PC-9 (cell line): ENCODE measurements around the gene GFAP. TPM values are rescaled to one million over a fixed set of nuclear protein-coding genes. Genes with fewer than 3 reads are reported as not detected.

Source experiments
- BruUV-seq: library from RNA; stranded (reverse); fragments of 400-500 nt; replicated peaks from 2 replicates; lab custom pipeline; 2021; lab: Mats Ljungman, UMichigan
- CTCF ChIA-PET: fragments of 300-600 bp; sonication (Branson Sonifier 250); formaldehyde crosslinking; loops from one replicate; lab custom pipeline; 2022; ENCODE audit warnings: antibody characterized with exemption; lab: Charles Lee
- POLR2A ChIA-PET: fragments of 300-600 bp; sonication (Branson Sonifier 250); formaldehyde crosslinking; loops from one replicate; lab custom pipeline; 2022; ENCODE audit warnings: antibody characterized with exemption; ENCODE audit not compliant: unreplicated experiment; lab: Charles Lee
- DNase-seq, 2 experiments: peaks; one replicate each; pipeline versions ENCODE4 v3.0.0 to v3.0.0-alpha.2; 2015 to 2022; ENCODE audit warnings: mixed read lengths in 1 of 2
- H2AFZ ChIP-seq: fragments of 200-600 bp; sonication (generic); 2 replicates; pipeline ENCODE4 v1.8.1; 2017; ENCODE audit warnings: antibody characterized with exemption
- H3F3A ChIP-seq: fragments of 200-600 bp; sonication (generic); 2 replicates; pipeline ENCODE4 v1.8.1; 2017; ENCODE audit warnings: antibody characterized with exemption, mild to moderate bottlenecking, low read depth; ENCODE audit not compliant: insufficient read depth
- H3K27ac ChIP-seq: fragments of 200-600 bp; sonication (generic); 2 replicates; pipeline ENCODE4 v1.6.1; 2016; ENCODE audit warnings: mixed run types
- H3K27me3 ChIP-seq: fragments of 200-600 bp; sonication (generic); 2 replicates; pipeline ENCODE4 v1.6.1; 2016; ENCODE audit warnings: low read depth, mixed run types; ENCODE audit not compliant: insufficient read depth
- H3K36me3 ChIP-seq: fragments of 200-600 bp; sonication (generic); 2 replicates; pipeline ENCODE4 v1.6.1; 2016; ENCODE audit warnings: low read depth, mixed run types
- H3K4me1 ChIP-seq: fragments of 200-600 bp; sonication (generic); replicated peaks from 2 replicates; pipeline ENCODE4 v1.6.1; 2016; ENCODE audit warnings: mixed run types; ENCODE audit not compliant: insufficient read depth
- H3K4me2 ChIP-seq: fragments of 200-600 bp; sonication (generic); 2 replicates; pipeline ENCODE4 v1.6.1; 2017; ENCODE audit warnings: mixed run types
- H3K4me3 ChIP-seq: fragments of 200-600 bp; sonication (generic); 2 replicates; pipeline ENCODE4 v1.6.1; 2016; ENCODE audit warnings: mixed run types
- H3K79me2 ChIP-seq: fragments of 200-600 bp; sonication (generic); 2 replicates; pipeline ENCODE4 v1.6.1; 2017; ENCODE audit warnings: low read depth, mixed run types
- H3K9me2 ChIP-seq: fragments of 200-600 bp; sonication (generic); 2 replicates; pipeline ENCODE4 v1.8.1; 2017; ENCODE audit warnings: mild to moderate bottlenecking; ENCODE audit not compliant: insufficient read depth
- H3K9me3 ChIP-seq: fragments of 200-600 bp; sonication (generic); 2 replicates; pipeline ENCODE4 v1.8.1; 2016; ENCODE audit warnings: low read depth; ENCODE audit not compliant: insufficient read depth
- H4K20me1 ChIP-seq: fragments of 200-600 bp; sonication (generic); 2 replicates; pipeline ENCODE4 v1.8.1; 2017; ENCODE audit not compliant: insufficient read depth
- CTCF ChIP-seq: fragments of 200-600 bp; sonication (generic); conservative IDR thresholded peaks from 2 replicates; pipeline ENCODE4 v1.6.1; 2017; ENCODE audit warnings: mixed run types, antibody characterized with exemption, mild to moderate bottlenecking, moderate library complexity
- EZH2 ChIP-seq: fragments of 200-600 bp; sonication (generic); IDR thresholded peaks from 2 replicates; pipeline ENCODE4 v1.8.0; 2017; ENCODE audit warnings: antibody characterized with exemption, low read depth
- intact Hi-C: fragments of 100-400 bp; cut with micrococcal nuclease; formaldehyde crosslinking; loops from one replicate; pipeline ENCODE4 v1.10.0; 2022; ENCODE audit not compliant: unreplicated experiment
- total RNA-seq: library from RNA; stranded (reverse); gene quantifications from 2 replicates; pipeline ENCODE4 v1.2.3, GENCODE V29; 2021

GFAP gene
- total RNA-seq, 1 experiment from 2014 or later, result not detected

- Histone ChIP-seq H3F3A (peaks cover 37% of the 10 kb centered on the region), H3K36me3 (no peaks in the 10 kb centered on the region), H3K9me2 (no peaks in the 10 kb centered on the region), H2AFZ (no peak overlapping the region), H3K27me3 (no peaks in the 10 kb centered on the region), H4K20me1 (no peaks in the 10 kb centered on the region), H3K79me2 (no peaks in the 10 kb centered on the region), H3K4me1 (peaks cover 51% of the 10 kb centered on the region), H3K9me3 (no peaks in the 10 kb centered on the region), H3K27ac (peak overlapping the region; percentile 86), H3K4me3 (no peak overlapping the region), H3K4me2 (peak overlapping the region; percentile 62; the same call in 1 of the 2 replicates)
- ChIA-PET POLR2A (interaction anchor here (0.8 kb wide), 1 partner anchor 79 kb away, joined by 5 read pairs; no protein-coding TSS in a partner anchor), CTCF (interaction anchor here (0.6 kb wide), 1 partner anchor 10 kb away, joined by 9 read pairs; the partner anchor contains the start of gene GFAP)
- TF ChIP-seq CTCF, result no peak
- no peak for TF ChIP-seq EZH2
- intact Hi-C loops, result no loop called here
- TSS peak; percentile 87 for BruUV-seq
- DNase-seq, result peak in 1 of 2 experiments; percentile 18
Observed at GRCh38 chr17:44905006-44906000, 10.0 kb downstream of the GFAP start.

GRCh38 chr17:44904001-44904984, 11.0 kb downstream of the GFAP start:
- Histone ChIP-seq H3K9me3 (no peaks in the 10 kb centered on the region), H3K79me2 (no peaks in the 10 kb centered on the region), H3K4me3 (no peak overlapping the region), H4K20me1 (no peaks in the 10 kb centered on the region), H3K27me3 (no peaks in the 10 kb centered on the region), H3K9me2 (no peaks in the 10 kb centered on the region), H3K4me2 (no peak overlapping the region), H3K36me3 (no peaks in the 10 kb centered on the region), H3K27ac (no peak overlapping the region), H2AFZ (no peak overlapping the region), H3F3A (peaks cover 37% of the 10 kb centered on the region), H3K4me1 (peaks cover 50% of the 10 kb centered on the region)
- intact Hi-C loops, result no loop called here
- CTCF ChIA-PET, result interaction anchor here (0.7 kb wide), 1 partner anchor 82 kb away, joined by 5 read pairs; no protein-coding TSS in a partner anchor
- DNase-seq, result peak in 1 of 2 experiments; percentile 8
- TF ChIP-seq EZH2, result no peak
- TF ChIP-seq CTCF, result no peak
- POLR2A ChIA-PET, result interaction anchor here (0.8 kb wide), 1 partner anchor 80 kb away, joined by 5 read pairs; no protein-coding TSS in a partner anchor
- BruUV-seq, result no TSS peak
